22Rv1 (cell line): ENCODE measurements around the gene CCDC6.

Source experiments
- ZFX ChIP-seq: fragments of 450-650 bp; IDR thresholded peaks from 2 replicates; pipeline ENCODE4 v1.6.1; 2017; ENCODE audit warnings: antibody characterized with exemption, borderline replicate concordance
- TF ChIP-seq, protein P1 (sequence below): fragments of 450-650 bp; IDR thresholded peaks from 2 replicates; pipeline ENCODE4 v1.5.1; 2017; ENCODE audit warnings: mild to moderate bottlenecking

- TF ChIP-seq, protein P1, sequence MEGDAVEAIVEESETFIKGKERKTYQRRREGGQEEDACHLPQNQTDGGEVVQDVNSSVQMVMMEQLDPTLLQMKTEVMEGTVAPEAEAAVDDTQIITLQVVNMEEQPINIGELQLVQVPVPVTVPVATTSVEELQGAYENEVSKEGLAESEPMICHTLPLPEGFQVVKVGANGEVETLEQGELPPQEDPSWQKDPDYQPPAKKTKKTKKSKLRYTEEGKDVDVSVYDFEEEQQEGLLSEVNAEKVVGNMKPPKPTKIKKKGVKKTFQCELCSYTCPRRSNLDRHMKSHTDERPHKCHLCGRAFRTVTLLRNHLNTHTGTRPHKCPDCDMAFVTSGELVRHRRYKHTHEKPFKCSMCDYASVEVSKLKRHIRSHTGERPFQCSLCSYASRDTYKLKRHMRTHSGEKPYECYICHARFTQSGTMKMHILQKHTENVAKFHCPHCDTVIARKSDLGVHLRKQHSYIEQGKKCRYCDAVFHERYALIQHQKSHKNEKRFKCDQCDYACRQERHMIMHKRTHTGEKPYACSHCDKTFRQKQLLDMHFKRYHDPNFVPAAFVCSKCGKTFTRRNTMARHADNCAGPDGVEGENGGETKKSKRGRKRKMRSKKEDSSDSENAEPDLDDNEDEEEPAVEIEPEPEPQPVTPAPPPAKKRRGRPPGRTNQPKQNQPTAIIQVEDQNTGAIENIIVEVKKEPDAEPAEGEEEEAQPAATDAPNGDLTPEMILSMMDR, result no peak
- no peak for TF ChIP-seq ZFX
Observed at GRCh38 chr10:59799421-59799820, 106.9 kb downstream of the CCDC6 start.
